HG03354 (cell line): ENCODE results near the gene ACOT7.

Experiments used
- ATAC-seq: cut with Tn5 transposase; IDR thresholded peaks from one replicate; pipeline ENCODE4 v1.9.1; 2021; ENCODE audit warnings: mild to moderate bottlenecking; ENCODE audit not compliant: unreplicated experiment, poor library complexity, severe bottlenecking

Gene ACOT7

GRCh38 chr1:6260433-6260934 lies 133.1 kb downstream of the ACOT7 start:
- peak; percentile 27 for ATAC-seq

- peak; percentile 57 for ATAC-seq
Measured at GRCh38 chr1:6259491-6260362, 133.8 kb downstream of the ACOT7 start.

GRCh38 chr1:6258675-6259074 lies 134.9 kb downstream of the ACOT7 start:
- no peak for ATAC-seq

GRCh38 chr1:6257541-6258069 lies 136.0 kb downstream of the ACOT7 start:
- ATAC-seq = no peak

- no peak for ATAC-seq
Measured at GRCh38 chr1:6256645-6257044, 136.9 kb downstream of the ACOT7 start.

GRCh38 chr1:6254691-6255090 lies 138.9 kb downstream of the ACOT7 start:
- ATAC-seq = no peak

- no peak for ATAC-seq
Measured at GRCh38 chr1:6253380-6253779, 140.2 kb downstream of the ACOT7 start.

GRCh38 chr1:6252374-6252710 lies 141.2 kb downstream of the ACOT7 start:
- no peak for ATAC-seq

- ATAC-seq = no peak
Measured at GRCh38 chr1:6251681-6252373, 141.7 kb downstream of the ACOT7 start.

GRCh38 chr1:6251233-6251632 lies 142.3 kb downstream of the ACOT7 start:
- ATAC-seq = no peak

- no peak for ATAC-seq
Measured at GRCh38 chr1:6249739-6250689, 143.6 kb downstream of the ACOT7 start.

- no peak for ATAC-seq
Measured at GRCh38 chr1:6248932-6249738, 144.4 kb downstream of the ACOT7 start.

- ATAC-seq = no peak
Measured at GRCh38 chr1:6248161-6248776, 145.3 kb downstream of the ACOT7 start.

- ATAC-seq = no peak
Measured at GRCh38 chr1:6247651-6248050, 145.9 kb downstream of the ACOT7 start.

- peak; percentile 57 for ATAC-seq
Measured at GRCh38 chr1:6246497-6247467, 146.8 kb downstream of the ACOT7 start.

- no peak for ATAC-seq
Measured at GRCh38 chr1:6245869-6246496, 147.6 kb downstream of the ACOT7 start.
